Motor neuron (in vitro differentiated cells): ENCODE measurements around the gene BHLHE23. TPM values are rescaled to one million over a fixed set of nuclear protein-coding genes. Genes with fewer than 3 reads are reported as not detected.

Experiments used
- ATAC-seq, 8 experiments: fragments of 200-7000 bp; cut with Tn5 transposase; replicated peaks in 6 of 8; 2 replicates each; pipeline ENCODE4 v1.8.0; 2021; ENCODE audit warnings: mild to moderate bottlenecking in 8 of 8, moderate library complexity in 8 of 8
- H3K27ac ChIP-seq, 2 donors: fragments of 250-450 bp; sonication (Bioruptor Pico); 2 replicates each; pipeline ENCODE4 v1.9.0; 2021; ENCODE audit warnings: antibody characterized with exemption in 2 of 2, mild to moderate bottlenecking in 2 of 2, moderate library complexity in 1 of 2
- H3K4me1 ChIP-seq, 2 donors: fragments of 250-450 bp; sonication (Bioruptor Pico); replicated peaks in 1 of 2; 2 replicates each; pipeline ENCODE4 v1.6.1; 2021; ENCODE audit warnings: antibody characterized with exemption in 2 of 2, mild to moderate bottlenecking in 2 of 2, moderate library complexity in 1 of 2
- H3K4me3 ChIP-seq, 5 donors: fragments of 250-450 bp; sonication (Bioruptor Pico); 2 replicates each; pipeline ENCODE4 v1.9.0; 2021; ENCODE audit warnings: antibody characterized with exemption in 5 of 5, mild to moderate bottlenecking in 5 of 5, moderate library complexity in 4 of 5
- WGBS, 10 experiments: fragments of 450-650 bp; shearing (Covaris generic); methylation state at CpG; one replicate each; pipeline ENCODE4 v1.0.0; 2022; 5-methylcytosine and 5-hydroxymethylcytosine counted together
- in situ Hi-C, 9 experiments: fragments of 400-800 bp; cut with MboI; loops; one replicate each; pipeline ENCODE4 v1.15.0; 2021; ENCODE audit warnings: low sequenced_read_pairs in 9 of 9, low pct_unique_long_range_greater_than_20kb in 2 of 9; ENCODE audit not compliant: unreplicated experiment in 9 of 9
- total RNA-seq, 8 experiments: library from RNA; unstranded; fragments of 300-600 nt; gene quantifications; 2 replicates each; pipeline versions ENCODE4 v1.2.3 to v1.2.4, GENCODE V29; 2022

BHLHE23 gene
- under 1 TPM in 3 of 8 experiments, not detected in 5; 0.21 to 0.52 (median 0.22) TPM for total RNA-seq

GRCh38 chr20:63006540-63007359 is at the start of gene BHLHE23:
Gene BHLHE23 (minus strand): TSS chr20:63006964. CDS start chr20:63006774, 190 bp downstream.
- Histone ChIP-seq H3K4me1 (peaks cover 2 to 15% of the 10 kb centered on the region in 2 donors), H3K27ac (no peak within 1 kb of the TSS), H3K4me3 (peak within 1 kb of the TSS in 4 of 5 donors; percentile 8 to 25 (median 20))
- WGBS, 10 experiments: 0% methylated on average over 9 of the region's 110 CpGs; no CpG with 5 or more reads in 9 of the 10 experiments
- peak in 6 of 8 experiments; percentile 17 to 71 (median 65) for ATAC-seq
- in situ Hi-C loops: no loop called here

DNA sequence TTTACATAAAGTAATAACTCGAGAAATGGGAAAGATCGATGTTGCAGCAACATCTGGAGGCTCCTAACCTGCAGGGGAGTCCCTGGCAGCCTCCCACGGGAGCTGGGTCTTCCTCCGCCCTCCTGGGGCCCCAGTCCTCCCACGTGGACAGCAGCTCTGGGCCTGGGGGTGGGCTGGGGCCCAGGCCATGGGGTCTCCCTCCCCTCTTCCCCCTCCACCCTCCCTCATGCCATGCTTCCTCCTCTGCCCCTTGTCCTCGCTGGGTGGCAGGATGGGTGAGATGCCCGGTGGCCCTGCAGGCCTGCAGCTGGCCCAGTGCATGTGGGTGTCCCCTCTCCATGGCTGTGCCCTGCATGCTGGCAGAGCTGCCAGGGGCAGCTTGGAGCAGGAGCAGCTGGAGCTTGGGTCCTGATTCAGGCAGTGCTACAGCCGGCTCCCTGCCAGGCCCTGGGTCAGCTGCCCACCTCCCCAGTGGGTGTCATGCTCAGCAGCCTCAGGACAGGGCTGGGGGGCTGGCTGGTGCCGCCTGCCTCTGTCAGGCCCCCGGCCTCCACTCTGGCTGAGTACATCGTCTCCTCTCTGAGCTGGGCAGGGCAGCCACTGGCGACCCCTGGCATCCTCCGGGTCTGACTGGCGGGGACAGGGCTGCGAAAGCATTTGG is 48.9 kb upstream of the BHLHE23 start:
- H3K4me1 ChIP-seq: peaks cover 26 to 39% of the 10 kb centered on the region in 2 donors
- no peak overlapping the region for H3K4me3 ChIP-seq
- 0 to 61% (median 30%) methylated on average over 1 to 7 of the region's 15 CpGs; no CpG with 5 or more reads in 6 of the 10 experiments for WGBS, 10 experiments
- ATAC-seq: peak in 1 of 8 experiments; percentile 0
- H3K27ac ChIP-seq: no peak overlapping the region
- in situ Hi-C loops: loop anchor here in 4 of 9 experiments (10.0 to 25.0 kb wide), 2 partner anchors 129 to 132 kb away; no protein-coding TSS in a partner anchor

GRCh38 chr20:63054681-63055240 is 48.0 kb upstream of the BHLHE23 start:
- WGBS, 10 experiments: 92% methylated on average over 2 of the region's 11 CpGs; no CpG with 5 or more reads in 9 of the 10 experiments
- H3K4me1 ChIP-seq: peaks cover 17 to 30% of the 10 kb centered on the region in 2 donors
- in situ Hi-C loops: loop anchor here in 4 of 9 experiments (10.0 to 25.0 kb wide), 2 partner anchors 130 to 133 kb away; no protein-coding TSS in a partner anchor
- H3K4me3 ChIP-seq: no peak overlapping the region
- H3K27ac ChIP-seq: no peak overlapping the region
- ATAC-seq: no peak

- no peak for ATAC-seq
- WGBS, 10 experiments: 0 to 100% (median 86%) methylated on average over 1 to 11 of the region's 12 CpGs; no CpG with 5 or more reads in 2 of the 10 experiments
- Histone ChIP-seq H3K4me1 (peaks cover 16 to 29% of the 10 kb centered on the region in 2 donors), H3K27ac (no peak overlapping the region), H3K4me3 (no peak overlapping the region)
- in situ Hi-C loops: loop anchor here in 4 of 9 experiments (10.0 to 25.0 kb wide), 2 partner anchors 131 to 133 kb away; no protein-coding TSS in a partner anchor
Measured at GRCh38 chr20:63054103-63054474, 47.3 kb upstream of the BHLHE23 start.

DNA sequence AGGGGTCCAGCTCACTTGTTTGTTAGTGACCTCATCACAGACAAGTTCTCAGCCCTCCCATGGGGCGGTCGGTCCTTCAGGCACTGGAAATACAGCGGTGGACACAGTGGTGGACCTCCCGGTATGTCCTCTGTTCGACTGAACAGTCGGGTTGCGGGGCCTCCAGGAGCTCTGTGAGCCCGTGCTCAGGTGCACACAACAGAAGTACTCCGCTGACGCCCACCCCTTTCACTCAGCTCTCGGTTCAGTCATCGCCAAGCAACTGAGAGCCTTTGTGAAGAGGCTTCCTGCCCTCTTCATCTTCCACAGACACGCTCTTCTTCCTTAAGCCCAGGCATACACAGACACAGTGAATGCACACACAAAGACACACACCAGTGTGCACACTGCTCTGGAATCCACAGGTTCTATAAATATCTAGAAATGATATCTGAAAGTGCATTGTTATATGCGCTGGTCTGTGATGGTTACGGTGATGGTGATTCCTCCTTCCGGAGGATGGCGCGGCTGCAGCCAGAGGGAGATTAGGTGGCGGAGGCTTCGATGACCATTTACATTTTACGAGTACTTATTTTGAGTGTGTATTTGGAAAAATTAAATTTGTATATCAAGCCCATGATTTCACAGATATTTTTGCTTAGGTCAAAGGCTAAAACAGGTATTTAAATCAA is 46.8 kb upstream of the BHLHE23 start:
- in situ Hi-C loops: loop anchor here in 4 of 9 experiments (10.0 to 25.0 kb wide), 2 partner anchors 131 to 134 kb away; no protein-coding TSS in a partner anchor
- Histone ChIP-seq H3K27ac (peak overlapping the region in 1 of 2 donors; percentile 45), H3K4me1 (peaks cover 16 to 29% of the 10 kb centered on the region in 2 donors), H3K4me3 (no peak overlapping the region)
- ATAC-seq: peak in 3 of 8 experiments; percentile 47 to 54 (median 49)
- WGBS, 10 experiments: 55 to 100% (median 87%) methylated on average over 5 to 18 of the region's 21 CpGs; no CpG with 5 or more reads in 1 of the 10 experiments

GRCh38 chr20:63052571-63053431 is 46.0 kb upstream of the BHLHE23 start:
- H3K4me3 ChIP-seq: no peak overlapping the region
- peak overlapping the region in 1 of 2 donors; percentile 45 for H3K27ac ChIP-seq
- WGBS, 10 experiments: 0 to 65% (median 20%) methylated on average over 2 to 13 of the region's 20 CpGs; no CpG with 5 or more reads in 1 of the 10 experiments
- in situ Hi-C loops: loop anchor here in 4 of 9 experiments (10.0 to 25.0 kb wide), 2 partner anchors 132 to 134 kb away; no protein-coding TSS in a partner anchor
- peak in 5 of 8 experiments; percentile 73 to 83 (median 83) for ATAC-seq
- peaks cover 16 to 29% of the 10 kb centered on the region in 2 donors for H3K4me1 ChIP-seq

GRCh38 chr20:63051911-63052310 is 45.1 kb upstream of the BHLHE23 start:
- WGBS, 10 experiments: 13 to 100% (median 80%) methylated on average over 1 to 9 of the region's 11 CpGs; no CpG with 5 or more reads in 7 of the 10 experiments
- Histone ChIP-seq H3K4me1 (peaks cover 16 to 29% of the 10 kb centered on the region in 2 donors), H3K4me3 (no peak overlapping the region), H3K27ac (no peak overlapping the region)
- no peak for ATAC-seq
- in situ Hi-C loops: loop anchor here in 4 of 9 experiments (10.0 to 25.0 kb wide), 2 partner anchors 133 to 135 kb away; no protein-coding TSS in a partner anchor

DNA sequence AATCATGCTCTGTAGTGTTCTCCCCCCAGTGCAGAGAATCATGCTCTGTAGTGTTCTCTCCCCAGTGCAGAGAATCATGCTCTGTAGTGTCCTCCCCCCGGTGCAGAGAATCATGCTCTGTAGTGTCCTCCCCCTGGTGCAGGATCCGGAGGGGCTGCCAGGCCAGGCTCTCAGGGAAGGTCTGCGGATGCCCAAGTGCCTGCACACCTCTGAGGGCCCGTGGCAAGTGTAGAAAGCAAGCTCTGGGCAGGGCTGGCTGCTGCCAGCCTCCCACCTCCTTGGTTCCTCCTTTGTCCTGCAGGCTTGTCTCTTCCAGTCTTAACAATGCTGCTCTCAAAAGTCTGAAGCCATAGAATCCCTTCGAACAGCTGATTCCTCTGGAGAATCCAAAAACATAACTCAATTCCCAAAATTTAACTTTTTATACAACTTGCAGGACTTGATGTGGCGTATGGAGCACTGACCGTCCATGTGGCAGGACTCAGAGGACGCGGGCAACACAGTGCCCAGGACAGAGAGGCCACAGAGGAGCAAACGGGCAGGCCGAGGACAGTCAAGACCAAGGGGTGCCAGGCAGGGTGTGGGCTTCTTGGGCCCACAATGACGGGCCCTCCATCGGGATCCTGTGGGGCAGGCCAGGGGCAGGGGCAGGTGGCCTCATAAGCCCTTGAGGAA is 44.6 kb upstream of the BHLHE23 start:
- Histone ChIP-seq H3K4me1 (peaks cover 16 to 25% of the 10 kb centered on the region in 2 donors), H3K4me3 (no peak overlapping the region), H3K27ac (no peak overlapping the region)
- in situ Hi-C loops: loop anchor here in 4 of 9 experiments (10.0 to 25.0 kb wide), 2 partner anchors 133 to 136 kb away; no protein-coding TSS in a partner anchor
- ATAC-seq: no peak
- 0 to 100% (median 80%) methylated on average over 1 to 8 of the region's 13 CpGs; no CpG with 5 or more reads in 2 of the 10 experiments for WGBS, 10 experiments

GRCh38 chr20:63050406-63050805 is 43.6 kb upstream of the BHLHE23 start:
- Histone ChIP-seq H3K27ac (no peak overlapping the region), H3K4me1 (peaks cover 16 to 19% of the 10 kb centered on the region in 2 donors), H3K4me3 (no peak overlapping the region)
- WGBS, 10 experiments: 0 to 100% (median 70%) methylated on average over 1 to 3 of the region's 13 CpGs; no CpG with 5 or more reads in 6 of the 10 experiments
- no peak for ATAC-seq
- in situ Hi-C loops: loop anchor here in 4 of 9 experiments (10.0 to 25.0 kb wide), 2 partner anchors 134 to 137 kb away; no protein-coding TSS in a partner anchor

DNA sequence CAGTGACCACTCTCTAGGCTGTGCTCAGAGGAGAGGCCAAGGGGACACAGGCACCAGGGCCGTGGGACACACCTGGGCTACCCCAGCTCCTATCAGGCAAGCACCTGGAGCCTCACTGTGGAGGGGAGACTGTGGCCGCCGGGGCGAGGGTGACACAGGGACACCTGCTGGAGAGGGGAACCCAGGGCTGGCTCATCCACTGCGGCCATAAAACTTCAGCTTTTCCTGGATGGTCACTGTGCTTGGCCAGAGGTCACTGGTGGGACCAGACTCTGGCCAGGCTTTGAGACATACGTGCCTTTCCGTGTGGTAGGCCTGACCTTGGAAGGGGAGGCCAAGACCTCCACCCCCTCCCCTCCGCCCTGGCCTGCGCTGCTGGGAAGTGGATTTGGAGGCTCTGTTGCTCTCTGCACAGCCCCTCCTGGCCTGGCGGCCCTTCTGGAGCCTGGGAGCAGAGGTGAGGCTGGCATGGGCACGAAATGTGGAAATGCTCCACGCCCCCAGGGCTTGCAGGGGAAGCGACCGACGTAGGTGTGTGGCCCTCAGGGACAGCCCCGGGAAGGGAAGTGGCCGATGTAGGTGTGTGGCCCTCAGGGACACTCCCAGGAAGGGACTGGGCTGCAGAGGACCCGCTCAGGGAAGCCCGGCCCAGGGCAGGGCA is 42.9 kb upstream of the BHLHE23 start:
- ATAC-seq: no peak
- in situ Hi-C loops: loop anchor here in 4 of 9 experiments (10.0 to 25.0 kb wide), 2 partner anchors 135 to 138 kb away; no protein-coding TSS in a partner anchor
- Histone ChIP-seq H3K4me3 (no peak overlapping the region), H3K27ac (no peak overlapping the region), H3K4me1 (peaks cover 16 to 19% of the 10 kb centered on the region in 2 donors)
- WGBS, 10 experiments: 40 to 85% (median 83%) methylated on average over 1 to 4 of the region's 19 CpGs; no CpG with 5 or more reads in 6 of the 10 experiments
